Dermis microvascular lymphatic vessel endothelial cell (primary cell): ENCODE results near the gene SORBS1. TPM values are rescaled to one million over a fixed set of nuclear protein-coding genes. Genes with fewer than 3 reads are reported as not detected.

Experiments
- DNase-seq, 2 donors: peaks; one replicate each; pipeline versions ENCODE4 v3.0.0 to v3.0.0-alpha.2; 2010; ENCODE audit warnings: low read depth in 2 of 2
- total RNA-seq: library from RNA; depleted of rRNA; stranded (reverse); fragments of >200 nt; gene quantifications from 2 replicates; pipeline ENCODE4 v1.2.1, GENCODE V29; 2014

SORBS1 gene
- total RNA-seq, 1 donor from 2014 or later, result 0.77 TPM

- no peak for DNase-seq
Observed at GRCh38 chr10:95277201-95277570, 284.0 kb downstream of the SORBS1 start.

- no peak for DNase-seq
Observed at GRCh38 chr10:95276367-95277200, 284.6 kb downstream of the SORBS1 start.

GRCh38 chr10:95275726-95276366 is 285.3 kb downstream of the SORBS1 start:
- DNase-seq, result no peak

- DNase-seq, result peak; percentile 86 to 92
Observed at GRCh38 chr10:95273393-95274312, 287.5 kb downstream of the SORBS1 start.

GRCh38 chr10:95268438-95268837 is 292.7 kb downstream of the SORBS1 start:
- DNase-seq, result peak; percentile 85 to 96

GRCh38 chr10:95267251-95267650 is 293.9 kb downstream of the SORBS1 start:
- no peak for DNase-seq

GRCh38 chr10:95266674-95267095 is 294.5 kb downstream of the SORBS1 start:
- peak; percentile 78 to 95 for DNase-seq

GRCh38 chr10:95265572-95265971 is 295.6 kb downstream of the SORBS1 start:
- DNase-seq, result no peak

GRCh38 chr10:95264227-95265051 is 296.7 kb downstream of the SORBS1 start:
- DNase-seq, result no peak

- DNase-seq, result no peak
Observed at GRCh38 chr10:95263864-95264226, 297.3 kb downstream of the SORBS1 start.

GRCh38 chr10:95262763-95263518 is 298.2 kb downstream of the SORBS1 start:
- DNase-seq, result no peak

- no peak for DNase-seq
Observed at GRCh38 chr10:95261926-95262325, 299.2 kb downstream of the SORBS1 start.

Other genes with a start within 250 kb of the SORBS1 start
- gene ALDH18A1, start 95.3 kb upstream of the SORBS1 start, total RNA-seq, result 70.2 and 75.9 TPM in 2 replicates
- gene TCTN3, start 132.6 kb upstream of the SORBS1 start, total RNA-seq, result 39.7 and 57.0 TPM in 2 replicates
- 5.3 and 6.2 TPM in 2 replicates for gene ENTPD1, start 194.8 kb upstream of the SORBS1 start, total RNA-seq